K562 (cell line): Measurements from ENCODE around the gene ZER1. TPM values are rescaled to one million over a fixed set of nuclear protein-coding genes. Genes with fewer than 3 reads are reported as not detected.

Experiments
- ADNP ChIP-seq: fragments of 200-800 bp; sonication (Bioruptor generic); IDR thresholded peaks from 2 replicates; pipeline ENCODE4 v1.6.1; 2016; ENCODE audit warnings: missing genetic modification characterization, missing compliant biosample characterization
- CBFA2T2 ChIP-seq: fragments of 450-650 bp; conservative IDR thresholded peaks from 2 replicates; pipeline ENCODE4 v1.6.1; 2017; ENCODE audit warnings: mild to moderate bottlenecking
- CHD4 ChIP-seq: fragments of 200-600 bp; sonication (generic); IDR thresholded peaks from 3 replicates; pipeline ENCODE4 v1.6.1; 2012; ENCODE audit warnings: low read depth, mild to moderate bottlenecking, mixed read lengths, low read length, inconsistent platforms; ENCODE audit not compliant: insufficient read depth, insufficient replicate concordance, poor library complexity, severe bottlenecking
- EP400 ChIP-seq: fragments of 450-650 bp; IDR thresholded peaks from 2 replicates; pipeline ENCODE4 v1.6.1; 2017; ENCODE audit warnings: antibody characterized with exemption, mild to moderate bottlenecking, moderate library complexity
- ETS2 ChIP-seq: IDR thresholded peaks from 2 replicates; pipeline ENCODE4 v1.6.1; 2016; ENCODE audit warnings: borderline replicate concordance, missing genetic modification characterization, mild to moderate bottlenecking, moderate library complexity, missing compliant biosample characterization; ENCODE audit not compliant: poor library complexity, severe bottlenecking
- JUND ChIP-seq, 2 experiments: IDR thresholded peaks; 2 replicates in 1 of 2; 3 replicates in 1 of 2; pipeline ENCODE4 v1.6.1; 2011; ENCODE audit warnings: borderline replicate concordance in 2 of 2, low read depth in 2 of 2, low read length in 2 of 2, improper control_type of control experiment in 1 of 2, missing biosample characterization in 1 of 2, missing genetic modification characterization in 1 of 2, missing genetic modification reagents in 1 of 2
- KAT7 ChIP-seq: sonication (generic); formaldehyde crosslinking; IDR thresholded peaks from 2 replicates; pipeline ENCODE4 v1.8.0; 2022; ENCODE audit warnings: missing genetic modification reagents, mild to moderate bottlenecking, borderline replicate concordance
- KLF16 ChIP-seq: IDR thresholded peaks from 2 replicates; pipeline ENCODE4 v1.6.1; 2016; ENCODE audit warnings: antibody characterized with exemption
- MCM3 ChIP-seq: fragments of 450-650 bp; IDR thresholded peaks from 2 replicates; pipeline ENCODE4 v1.6.1; 2016
- MCM7 ChIP-seq, 2 experiments: fragments of 450-650 bp; IDR thresholded peaks; 2 replicates each; pipeline ENCODE4 v1.6.1; 2016 to 2018
- NCOA2 ChIP-seq, 2 experiments: fragments of 450-650 bp; IDR thresholded peaks; 2 replicates each; pipeline ENCODE4 v1.6.1; 2018; ENCODE audit warnings: mild to moderate bottlenecking in 2 of 2, moderate library complexity in 1 of 2; ENCODE audit not compliant: partially characterized antibody in 2 of 2
- NELFE ChIP-seq: IDR thresholded peaks from 2 replicates; pipeline ENCODE4 v1.6.1; 2011; ENCODE audit warnings: mild to moderate bottlenecking; ENCODE audit not compliant: insufficient read depth, insufficient read length
- NFIX ChIP-seq: fragments of 250-450 bp; sonication (Bioruptor Pico); IDR thresholded peaks from 2 replicates; pipeline ENCODE4 v1.4.0; 2020; ENCODE audit warnings: low read depth, mild to moderate bottlenecking, moderate library complexity
- NR3C1 ChIP-seq: sonication (generic); formaldehyde crosslinking; IDR thresholded peaks from 2 replicates; pipeline ENCODE4 v1.8.1; 2022; ENCODE audit warnings: missing genetic modification reagents
- PHF8 ChIP-seq: fragments of 200-600 bp; sonication (generic); IDR thresholded peaks from 2 replicates; pipeline ENCODE4 v1.6.1; 2012; ENCODE audit warnings: mixed run types, mild to moderate bottlenecking, inconsistent platforms, low read length, moderate library complexity, borderline replicate concordance
- POLR2AphosphoS5 ChIP-seq: IDR thresholded peaks from 2 replicates; pipeline ENCODE4 v1.6.1; 2011; ENCODE audit warnings: mild to moderate bottlenecking, low read depth, low read length, moderate library complexity; ENCODE audit not compliant: control insufficient read depth, insufficient read depth
- POLR2H ChIP-seq: IDR thresholded peaks from 2 replicates; pipeline ENCODE4 v1.6.1; 2016; ENCODE audit warnings: missing genetic modification characterization, low read depth, mild to moderate bottlenecking, control low read depth, missing compliant biosample characterization, moderate library complexity
- SMARCA5 ChIP-seq: fragments of 450-650 bp; IDR thresholded peaks from 2 replicates; pipeline ENCODE4 v1.6.1; 2016
- TCF7L2 ChIP-seq: fragments of 150-350 bp; IDR thresholded peaks from 2 replicates; pipeline ENCODE4 v1.6.1; 2016; ENCODE audit warnings: low read depth, mild to moderate bottlenecking, low read length, moderate library complexity
- TRIM24 ChIP-seq, 2 experiments: fragments of 450-650 bp; IDR thresholded peaks; 2 replicates each; pipeline ENCODE4 v1.6.1; 2016
- TSC22D4 ChIP-seq: fragments of 450-650 bp; IDR thresholded peaks from 2 replicates; pipeline ENCODE4 v1.6.1; 2016; ENCODE audit warnings: missing genetic modification characterization, missing biosample characterization, control low read depth
- ZFP36 ChIP-seq: fragments of 150-350 bp; IDR thresholded peaks from 2 replicates; pipeline ENCODE4 v1.6.1; 2018; ENCODE audit warnings: low read length, low read depth; ENCODE audit not compliant: partially characterized antibody
- ZNF584 ChIP-seq: fragments of 200-800 bp; sonication (Bioruptor generic); IDR thresholded peaks from 2 replicates; pipeline ENCODE4 v1.6.1; 2016; ENCODE audit warnings: low read depth, mild to moderate bottlenecking, missing genetic modification characterization, missing compliant biosample characterization
- ZNF79 ChIP-seq: fragments of 250-450 bp; sonication (Bioruptor Pico); IDR thresholded peaks from 2 replicates; pipeline ENCODE4 v1.4.0; 2020; ENCODE audit warnings: low read depth, mild to moderate bottlenecking, moderate library complexity
- polyA plus RNA-seq, 8 experiments: library from polyadenylated mRNA; depleted of rRNA in 4 of 8; stranded (reverse) in 5 of 8; unstranded in 3 of 8; fragments of >200 nt; fragmentation: Nextera tagmentation in 2 of 8; fragmentation: Illumina TruSeq in 1 of 8; extraction: Ambion mirVana in 2 of 8; extraction: Trizol in 1 of 8; gene quantifications; 2 replicates each; pipeline versions ENCODE4 v1.2.1 to v1.2.3, GENCODE V29; 2011 to 2014; ENCODE audit warnings: inconsistent platforms in 1 of 8, missing spikeins in 1 of 8
- total RNA-seq, 7 experiments: library from RNA; depleted of rRNA in 6 of 7; stranded (reverse); fragments of >200 nt in 6 of 7; fragmentation: Illumina TruSeq in 2 of 7; extraction: Trizol in 2 of 7; gene quantifications; 2 replicates each; pipeline versions ENCODE4 v1.2.1 to v1.2.3, GENCODE V29; 2011 to 2021; ENCODE audit warnings: low replicate concordance in 1 of 7
- TF ChIP-seq, protein P1 (sequence below), 3 experiments: IDR thresholded peaks in 2 of 3; conservative IDR thresholded peaks in 1 of 3; 2 replicates each; pipeline ENCODE4 v1.5.1; 2011 to 2012; ENCODE audit warnings: low read length in 3 of 3, mild to moderate bottlenecking in 3 of 3, control low read depth in 2 of 3, improper control_type of control experiment in 1 of 3, inconsistent platforms in 1 of 3, low read depth in 1 of 3, mixed read lengths in 1 of 3, moderate library complexity in 1 of 3; ENCODE audit not compliant: insufficient read depth in 2 of 3
- TF ChIP-seq, protein P2 (sequence below): fragments of 250-450 bp; sonication (Bioruptor Pico); IDR thresholded peaks from 2 replicates; pipeline ENCODE4 v1.8.0; 2022; ENCODE audit warnings: moderate library complexity, mild to moderate bottlenecking, inconsistent platforms
- TF ChIP-seq, protein P3 (sequence below): fragments of 250-450 bp; sonication (Bioruptor Pico); IDR thresholded peaks from 2 replicates; pipeline ENCODE4 v1.5.0; 2020; ENCODE audit warnings: mild to moderate bottlenecking

The ZER1 gene
- total and polyA plus RNA-seq, 9 of the 15 experiments (the other 6 are each of a cell fraction or from before 2014, with no cell fraction given): 0.07 to 10.7 (median 6.2) TPM

DNA sequence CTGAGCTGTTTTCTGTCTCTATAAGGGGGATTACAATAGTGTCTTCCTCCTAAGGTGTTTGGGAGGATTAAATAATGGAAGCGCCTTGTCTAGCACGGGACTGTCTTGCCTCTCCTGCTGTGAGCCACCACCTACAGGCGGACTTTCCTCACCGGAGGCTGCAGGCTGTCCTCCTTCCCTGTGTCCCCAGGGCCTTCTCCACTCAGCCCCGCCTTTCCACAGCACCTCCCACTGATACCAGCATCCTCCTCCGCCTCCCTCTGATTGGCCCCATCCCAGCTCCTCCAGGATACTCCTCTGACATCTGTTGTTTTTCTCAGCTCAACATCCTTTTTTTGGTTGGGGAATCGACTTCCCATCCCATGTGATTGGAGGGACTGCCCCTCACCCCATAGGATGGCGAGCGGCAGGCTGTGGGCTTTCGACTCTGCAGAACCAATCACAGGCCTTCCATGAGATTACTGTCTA is 46.9 kb downstream of the ZER1 start (continued):
- TF ChIP-seq POLR2AphosphoS5 (no peak), KAT7 (no peak), ZNF584 (CRISPR knock-in tag) (no peak), TSC22D4 (tag) (no peak), JUND (IDR thresholded peaks at IDR 0.05; ENCODE audit: borderline replicate concordance, low read depth, low read length) (0 out of 2 replicates have a peak, but pooled peaks have one; percentile 3), JUND (tag; IDR thresholded peaks at IDR 0.05; ENCODE audit: borderline replicate concordance, low read depth, low read length) (no peak; the same call in 1 of the 3 replicates), NR3C1 (CRISPR knock-in tag) (no peak), ZNF79 (no peak), EP400 (no peak), NFIX (CRISPR knock-in tag) (no peak), NELFE (no peak), MCM3 (no peak), TCF7L2 (no peak), SMARCA5 (0 out of 2 replicates have a peak, but pooled peaks have one; percentile 71), POLR2H (tag) (no peak), ADNP (tag) (peak; percentile 98), NCOA2 (IDR thresholded peaks at IDR 0.05; ENCODE audit: partially characterized antibody in 2 of 2) (no peak), CBFA2T2 (no peak), PHF8 (peak; percentile 42; the same call in 1 of the 2 replicates), TRIM24 (IDR thresholded peaks at IDR 0.05) (no peak), MCM7 (IDR thresholded peaks at IDR 0.05) (no peak), ETS2 (tag) (no peak), KLF16 (0 out of 2 replicates have a peak, but pooled peaks have one; percentile 8), CHD4 (peak; percentile 20), ZFP36 (peak; percentile 10)
- TF ChIP-seq, protein P1, sequence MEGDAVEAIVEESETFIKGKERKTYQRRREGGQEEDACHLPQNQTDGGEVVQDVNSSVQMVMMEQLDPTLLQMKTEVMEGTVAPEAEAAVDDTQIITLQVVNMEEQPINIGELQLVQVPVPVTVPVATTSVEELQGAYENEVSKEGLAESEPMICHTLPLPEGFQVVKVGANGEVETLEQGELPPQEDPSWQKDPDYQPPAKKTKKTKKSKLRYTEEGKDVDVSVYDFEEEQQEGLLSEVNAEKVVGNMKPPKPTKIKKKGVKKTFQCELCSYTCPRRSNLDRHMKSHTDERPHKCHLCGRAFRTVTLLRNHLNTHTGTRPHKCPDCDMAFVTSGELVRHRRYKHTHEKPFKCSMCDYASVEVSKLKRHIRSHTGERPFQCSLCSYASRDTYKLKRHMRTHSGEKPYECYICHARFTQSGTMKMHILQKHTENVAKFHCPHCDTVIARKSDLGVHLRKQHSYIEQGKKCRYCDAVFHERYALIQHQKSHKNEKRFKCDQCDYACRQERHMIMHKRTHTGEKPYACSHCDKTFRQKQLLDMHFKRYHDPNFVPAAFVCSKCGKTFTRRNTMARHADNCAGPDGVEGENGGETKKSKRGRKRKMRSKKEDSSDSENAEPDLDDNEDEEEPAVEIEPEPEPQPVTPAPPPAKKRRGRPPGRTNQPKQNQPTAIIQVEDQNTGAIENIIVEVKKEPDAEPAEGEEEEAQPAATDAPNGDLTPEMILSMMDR (IDR thresholded peaks at IDR 0.05 in 2 of 3, conservative IDR thresholded peaks at IDR 0.05 in 1 of 3; ENCODE audit: insufficient read depth in 2 of 3, low read depth in 1 of 3, low read length in 3 of 3): 0 out of 6 replicates have a peak, but pooled peaks of 1 of the 3 experiments have one; percentile 36
- TF ChIP-seq, protein P2, sequence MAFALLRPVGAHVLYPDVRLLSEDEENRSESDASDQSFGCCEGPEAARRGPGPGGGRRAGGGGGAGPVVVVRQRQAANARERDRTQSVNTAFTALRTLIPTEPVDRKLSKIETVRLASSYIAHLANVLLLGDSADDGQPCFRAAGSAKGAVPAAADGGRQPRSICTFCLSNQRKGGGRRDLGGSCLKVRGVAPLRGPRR (CRISPR knock-in tag): no peak
- TF ChIP-seq, protein P3, sequence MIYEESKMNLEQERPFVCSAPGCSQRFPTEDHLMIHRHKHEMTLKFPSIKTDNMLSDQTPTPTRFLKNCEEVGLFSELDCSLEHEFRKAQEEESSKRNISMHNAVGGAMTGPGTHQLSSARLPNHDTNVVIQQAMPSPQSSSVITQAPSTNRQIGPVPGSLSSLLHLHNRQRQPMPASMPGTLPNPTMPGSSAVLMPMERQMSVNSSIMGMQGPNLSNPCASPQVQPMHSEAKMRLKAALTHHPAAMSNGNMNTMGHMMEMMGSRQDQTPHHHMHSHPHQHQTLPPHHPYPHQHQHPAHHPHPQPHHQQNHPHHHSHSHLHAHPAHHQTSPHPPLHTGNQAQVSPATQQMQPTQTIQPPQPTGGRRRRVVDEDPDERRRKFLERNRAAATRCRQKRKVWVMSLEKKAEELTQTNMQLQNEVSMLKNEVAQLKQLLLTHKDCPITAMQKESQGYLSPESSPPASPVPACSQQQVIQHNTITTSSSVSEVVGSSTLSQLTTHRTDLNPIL (CRISPR knock-in tag): no peak
